Fibroblast of peridontal ligament (primary cell): ENCODE results near the gene DTD1.

Experiments used
- DNase-seq: peaks from one replicate; pipeline ENCODE4 v3.0.0-alpha.2; 2010; ENCODE audit errors: extremely low read depth

DTD1 gene

DNA sequence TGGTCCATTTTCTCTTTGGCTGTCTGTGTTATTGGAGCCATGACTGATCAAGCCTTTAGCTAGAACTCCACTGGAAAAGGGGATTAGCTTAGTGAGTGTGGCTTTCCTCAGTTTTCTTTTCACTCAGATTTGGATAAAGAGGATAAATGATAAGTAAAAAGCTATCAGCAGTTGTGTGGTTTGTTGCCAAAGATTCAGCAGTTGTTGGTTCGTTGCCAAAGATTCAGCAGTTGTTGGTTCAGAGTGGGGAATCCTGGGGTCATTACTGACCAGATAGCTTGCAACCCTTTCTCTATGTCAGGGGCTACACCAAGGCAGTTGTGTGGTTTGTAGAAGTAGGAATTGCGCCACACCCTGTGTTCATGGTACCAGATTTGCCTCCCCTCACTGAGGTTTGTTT, 118.1 kb downstream of the DTD1 start:
- DNase-seq = no peak

GRCh38 chr20:18712131-18712530, 124.3 kb downstream of the DTD1 start:
- peak; percentile 52 for DNase-seq

- DNase-seq = no peak
These were observed 125.0 kb downstream of the DTD1 start for GRCh38 chr20:18712882-18713281.

GRCh38 chr20:18715564-18715963, 127.7 kb downstream of the DTD1 start:
- DNase-seq = no peak

GRCh38 chr20:18717062-18717461, 129.2 kb downstream of the DTD1 start:
- no peak for DNase-seq

- DNase-seq = no peak
These were observed 130.3 kb downstream of the DTD1 start for GRCh38 chr20:18718129-18718528.

GRCh38 chr20:18719426-18719825, 131.6 kb downstream of the DTD1 start:
- DNase-seq = peak; percentile 69

DNA sequence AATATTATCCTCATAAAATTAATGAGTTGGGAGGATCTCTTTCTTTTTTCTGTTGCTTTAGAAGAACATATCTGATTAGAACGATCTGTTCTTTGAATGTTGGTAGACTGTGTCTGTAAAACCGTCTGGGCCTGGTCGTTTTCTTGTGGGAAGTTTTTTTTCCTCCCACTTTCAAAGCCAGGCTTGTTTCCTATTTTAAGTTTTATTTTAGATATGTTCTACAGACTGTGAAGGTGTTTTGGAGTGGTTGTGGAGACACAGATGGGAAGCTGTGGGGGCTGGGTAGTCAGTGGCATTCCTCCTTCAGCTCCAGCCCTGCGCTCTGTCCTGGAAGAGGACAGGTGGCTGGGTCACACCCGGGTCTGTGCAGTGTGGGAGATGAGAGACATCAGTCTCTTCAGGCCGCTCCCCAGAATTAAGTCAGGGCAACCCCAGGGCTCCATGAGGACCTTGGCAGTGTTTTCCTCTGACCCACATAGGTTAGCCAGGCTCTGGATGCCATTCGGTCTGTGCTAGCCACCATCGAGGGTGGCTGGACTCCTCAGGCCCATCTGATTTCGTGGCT, 133.8 kb downstream of the DTD1 start:
- no peak for DNase-seq

- no peak for DNase-seq
These were observed 134.5 kb downstream of the DTD1 start for GRCh38 chr20:18722371-18722770.

DNA sequence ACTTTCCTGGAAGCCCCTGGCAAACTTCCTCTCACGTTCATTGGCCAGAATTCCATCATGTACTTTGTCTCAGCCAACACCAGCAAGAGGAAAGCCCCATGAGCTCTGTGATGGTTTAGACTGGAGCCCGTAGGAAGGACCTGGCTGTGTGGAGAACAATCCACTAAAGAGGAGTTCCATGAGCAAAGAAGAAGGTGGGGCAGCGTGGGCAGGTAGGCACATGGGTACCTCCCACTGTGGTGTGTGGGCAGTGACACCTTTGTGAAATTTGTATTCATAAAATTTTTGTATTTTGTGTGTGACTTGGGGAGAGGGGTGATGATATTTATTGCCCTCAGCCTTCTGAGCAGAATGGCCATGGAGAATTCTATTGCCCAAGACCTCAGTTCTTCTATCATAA, 136.2 kb downstream of the DTD1 start:
- DNase-seq = no peak

- DNase-seq = no peak
These were observed 137.1 kb downstream of the DTD1 start for GRCh38 chr20:18724788-18725464.

- no peak for DNase-seq
These were observed 139.2 kb downstream of the DTD1 start for GRCh38 chr20:18727032-18727508.

GRCh38 chr20:18728165-18728869, 140.5 kb downstream of the DTD1 start:
- DNase-seq = no peak

DNA sequence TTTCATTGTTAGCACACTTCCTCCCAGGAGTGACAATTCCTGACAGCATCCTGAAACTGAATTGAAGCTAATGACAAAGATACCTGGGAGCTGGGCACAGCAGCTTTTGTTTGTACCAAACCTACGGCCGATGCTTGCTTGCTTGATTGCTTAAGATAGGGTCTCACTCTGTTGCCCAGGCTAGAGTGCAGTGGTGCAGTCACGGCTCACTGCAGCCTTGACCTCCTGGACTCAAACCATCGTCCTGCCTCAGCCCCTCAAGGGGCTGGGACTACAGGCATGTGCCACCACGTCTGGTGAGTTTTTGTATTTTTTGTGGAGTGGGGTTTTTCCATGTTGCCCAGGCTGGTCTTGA, 141.0 kb downstream of the DTD1 start:
- no peak for DNase-seq

DNA sequence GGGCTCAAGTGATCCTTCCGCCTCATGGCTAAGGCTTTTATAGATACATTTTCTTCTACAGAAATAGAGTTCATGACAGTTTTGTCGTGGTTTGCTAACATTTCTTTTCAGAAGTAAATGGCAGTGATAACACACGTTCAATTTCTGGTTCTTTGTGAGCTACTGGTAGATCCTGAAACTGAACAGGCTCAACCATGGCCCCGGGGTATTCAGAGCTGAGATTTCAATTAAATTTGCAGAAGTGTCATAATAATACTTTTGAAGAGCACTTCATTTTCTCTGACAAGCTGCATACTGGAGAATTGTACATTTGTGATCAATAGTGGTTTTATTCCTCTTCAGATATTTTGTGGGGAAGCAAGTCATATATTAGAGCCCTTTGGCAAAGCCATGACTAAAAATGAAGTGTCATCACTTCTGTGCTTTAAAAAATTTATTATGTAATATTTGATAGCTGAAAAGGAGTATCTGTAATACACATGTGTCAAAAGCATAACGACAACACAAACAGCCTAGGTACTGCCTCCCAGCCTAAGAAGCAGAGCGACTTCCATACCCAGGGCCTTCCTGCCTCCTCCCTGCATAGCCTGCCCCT, 141.5 kb downstream of the DTD1 start:
- no peak for DNase-seq

DNA sequence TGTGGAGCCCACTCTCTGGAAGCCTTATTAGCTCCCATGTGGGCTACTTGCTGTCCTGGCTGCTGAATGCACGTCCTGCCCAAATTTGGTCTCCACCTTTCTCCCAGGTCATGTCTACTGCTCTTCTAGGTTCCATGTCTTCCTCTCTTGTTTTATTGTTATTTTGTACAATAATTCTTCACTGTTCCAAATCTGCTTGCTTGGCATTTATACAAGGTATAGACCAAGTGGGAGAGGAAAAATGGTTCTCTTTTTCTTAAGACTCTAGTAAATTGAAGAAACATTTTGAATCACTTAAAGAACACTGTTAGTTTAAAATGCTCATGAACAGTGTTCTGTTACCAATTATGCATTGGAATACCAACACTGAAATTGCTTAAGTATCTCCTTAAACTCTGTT, 144.1 kb downstream of the DTD1 start:
- DNase-seq = no peak

DNA sequence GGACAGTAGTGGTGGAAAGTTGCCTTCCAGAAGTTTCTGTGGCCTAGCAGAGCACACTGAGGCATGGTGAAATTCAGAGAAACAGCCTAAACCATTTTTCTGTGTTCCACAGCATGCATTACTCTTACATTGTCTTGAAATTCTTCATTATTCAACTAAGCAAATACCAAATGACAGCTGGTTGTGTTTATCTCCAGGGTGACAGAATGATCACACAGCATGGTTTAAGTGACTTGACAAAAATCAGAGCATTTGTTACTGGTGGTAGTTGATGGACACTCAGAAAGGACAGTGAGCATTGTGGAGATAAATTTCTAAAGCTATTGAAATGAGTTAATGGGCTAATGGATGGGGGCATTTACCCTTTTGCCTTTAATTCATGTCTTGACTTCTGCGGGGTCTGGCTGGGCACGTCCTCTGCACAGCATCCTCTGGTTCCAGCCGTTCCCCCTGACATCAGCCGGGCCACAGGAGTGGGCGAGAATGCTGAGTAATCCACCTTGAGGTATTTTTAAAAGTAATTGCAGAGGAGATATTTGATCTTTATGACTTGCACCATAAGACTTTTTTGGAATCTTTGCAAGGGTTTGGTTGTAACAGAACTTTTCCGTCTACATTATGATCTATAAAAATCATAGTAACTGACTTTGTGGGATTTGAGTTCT, 146.8 kb downstream of the DTD1 start:
- DNase-seq = no peak

DNA sequence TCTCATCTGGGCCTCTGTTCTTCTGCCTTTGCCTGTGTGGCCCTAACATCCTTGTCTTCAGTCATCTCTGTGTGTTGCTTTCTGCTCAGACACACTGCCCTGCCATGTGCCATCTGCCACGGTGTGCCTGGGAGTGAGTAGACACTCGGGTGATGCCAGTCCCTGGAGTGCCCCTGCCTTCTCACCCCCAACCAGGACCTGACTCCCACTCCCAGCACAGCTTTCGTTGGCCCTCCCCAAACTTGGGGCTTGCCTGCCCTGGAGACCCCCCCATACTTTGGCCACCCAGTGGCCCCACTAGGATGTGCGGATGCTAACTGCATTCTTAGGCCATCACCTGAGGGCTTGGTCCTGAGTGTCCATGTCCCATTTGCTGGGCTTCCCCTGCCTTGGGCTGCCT, 149.3 kb downstream of the DTD1 start:
- no peak for DNase-seq

DNA sequence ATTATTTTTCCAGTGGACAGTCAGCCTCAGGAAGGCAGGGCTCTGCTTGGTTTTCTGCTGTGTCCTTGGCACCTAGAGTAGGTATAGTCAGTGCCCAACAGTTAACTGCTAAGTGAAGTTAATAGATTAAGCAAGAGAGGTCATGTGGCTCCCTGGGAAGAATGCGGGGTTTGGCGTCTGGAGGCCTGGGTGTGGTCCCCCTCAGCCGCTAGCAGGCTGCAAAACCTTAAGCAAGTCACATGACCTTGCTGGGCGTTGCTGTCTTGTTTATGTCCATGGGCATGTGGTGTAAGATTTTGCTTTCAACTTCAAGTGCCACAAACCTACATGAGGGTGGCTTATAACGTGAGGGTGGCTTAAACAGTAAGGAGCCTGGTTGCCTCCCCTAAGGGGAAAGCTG, 150.2 kb downstream of the DTD1 start:
- no peak for DNase-seq

DNA sequence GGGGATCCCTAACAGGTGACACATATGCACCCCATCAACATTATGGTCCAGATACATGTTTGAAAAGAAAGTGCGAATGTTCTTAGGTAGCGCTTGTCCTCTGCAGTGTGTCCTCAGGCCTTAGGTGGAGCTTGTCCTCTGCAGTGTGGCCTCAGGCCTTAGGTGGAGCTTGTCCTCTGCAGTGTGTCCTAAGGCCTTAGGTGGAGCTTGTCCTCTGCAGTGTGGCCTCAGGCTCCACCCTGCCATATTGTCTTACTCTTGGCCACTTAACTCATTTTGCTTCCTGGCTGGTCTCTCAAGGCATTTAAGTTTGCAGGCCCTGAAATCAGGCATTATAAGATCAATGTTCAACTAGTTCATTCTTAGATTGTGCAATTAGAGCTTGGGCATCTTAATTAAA, 151.0 kb downstream of the DTD1 start:
- no peak for DNase-seq

GRCh38 chr20:18739751-18740166, 151.9 kb downstream of the DTD1 start:
- DNase-seq = peak; percentile 96

DNA sequence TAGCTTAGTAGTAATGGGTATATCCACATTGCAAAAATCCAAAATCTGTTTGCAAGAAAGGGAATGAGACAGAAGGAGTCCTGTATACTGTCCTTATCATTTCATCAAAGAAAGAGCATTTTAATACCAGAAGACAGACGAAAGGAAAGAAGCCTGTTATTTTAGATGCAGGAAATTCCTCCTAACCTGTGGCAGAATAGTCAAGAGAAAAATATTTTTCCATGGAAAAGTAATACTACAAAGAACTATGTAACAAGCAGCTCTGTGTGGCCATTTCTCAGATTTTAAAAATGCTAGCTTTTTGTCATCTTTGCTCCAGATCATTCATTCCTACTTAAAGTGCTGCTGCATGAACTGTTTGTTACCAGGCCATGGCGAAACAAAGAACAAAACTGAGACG, 152.9 kb downstream of the DTD1 start:
- DNase-seq = no peak
